HG03196 (cell line): Measurements from ENCODE around the gene ADAM17.
A peak's percentile ranks its signal among the peaks of the same experiment; 100 is the strongest.
"Not testable (repeated sequence)": the region's sequence is repeated elsewhere in the genome, so short reads cannot be mapped to it uniquely, and the experiment has no call there.

Experiments
- ATAC-seq: cut with Tn5 transposase; IDR thresholded peaks from one replicate; pipeline ENCODE4 v1.9.1; 2021; ENCODE audit not compliant: unreplicated experiment

The ADAM17 gene

GRCh38 chr2:9555297-9556120 is at the start of gene ADAM17:
Gene ADAM17 (minus strand): TSS chr2:9555830. CDS start chr2:9555605, 225 bp downstream.
- ATAC-seq: peak; percentile 90

GRCh38 chr2:9602412-9602811 is 46.8 kb upstream of the ADAM17 start:
- ATAC-seq: no peak

- no peak for ATAC-seq
These were observed 45.8 kb upstream of the ADAM17 start for GRCh38 chr2:9601397-9601796.

GRCh38 chr2:9599430-9599829 is 43.8 kb upstream of the ADAM17 start:
- ATAC-seq: no peak

GRCh38 chr2:9596621-9597311 is 41.1 kb upstream of the ADAM17 start:
- no peak for ATAC-seq

- no peak for ATAC-seq
These were observed 40.1 kb upstream of the ADAM17 start for GRCh38 chr2:9595746-9596145.

GRCh38 chr2:9595256-9595655 is 39.6 kb upstream of the ADAM17 start:
- ATAC-seq: not testable (repeated sequence)

- ATAC-seq: peak; percentile 43
These were observed 38.9 kb upstream of the ADAM17 start for GRCh38 chr2:9594366-9595054.

GRCh38 chr2:9593925-9594324 is 38.3 kb upstream of the ADAM17 start:
- no peak for ATAC-seq

- ATAC-seq: no peak
These were observed 37.1 kb upstream of the ADAM17 start for GRCh38 chr2:9592699-9593098.

- no peak for ATAC-seq
These were observed 35.0 kb upstream of the ADAM17 start for GRCh38 chr2:9590641-9591040.

GRCh38 chr2:9586465-9586864 is 30.8 kb upstream of the ADAM17 start:
- no peak for ATAC-seq

GRCh38 chr2:9585486-9585885 is 29.9 kb upstream of the ADAM17 start:
- no peak for ATAC-seq

GRCh38 chr2:9584902-9585301 is 29.3 kb upstream of the ADAM17 start:
- ATAC-seq: not testable (repeated sequence)

- ATAC-seq: no peak
These were observed 27.0 kb upstream of the ADAM17 start for GRCh38 chr2:9582624-9583023.

- no peak for ATAC-seq
These were observed 23.0 kb upstream of the ADAM17 start for GRCh38 chr2:9578467-9579235.

GRCh38 chr2:9574331-9574730 is 18.7 kb upstream of the ADAM17 start:
- no peak for ATAC-seq

- no peak for ATAC-seq
These were observed 18.2 kb upstream of the ADAM17 start for GRCh38 chr2:9573840-9574239.

- no peak for ATAC-seq
These were observed 17.5 kb upstream of the ADAM17 start for GRCh38 chr2:9573013-9573720.
